Fibroblast of lung (primary cell): ENCODE results near the gene PROSER2. TPM values are rescaled to one million over a fixed set of nuclear protein-coding genes. Genes with fewer than 3 reads are reported as not detected.

Source experiments
- DNase-seq, 2 donors: peaks; one replicate each; pipeline versions ENCODE4 v3.0.0 to v3.0.0-alpha.2; 2010; ENCODE audit warnings: low read depth in 2 of 2
- H2AFZ ChIP-seq: 2 replicates; pipeline ENCODE4 v1.5.1; 2012; ENCODE audit warnings: low read length, control low read depth, inconsistent platforms
- H3K27ac ChIP-seq: 2 replicates; pipeline ENCODE4 v1.5.1; 2011; ENCODE audit warnings: low read length, control low read depth; ENCODE audit not compliant: insufficient read depth
- H3K27me3 ChIP-seq: 2 replicates; pipeline ENCODE4 v1.5.1; 2011; ENCODE audit warnings: mild to moderate bottlenecking, low read length; ENCODE audit not compliant: control insufficient read depth, insufficient read depth
- H3K36me3 ChIP-seq: 2 replicates; pipeline ENCODE4 v1.5.1; 2011; ENCODE audit warnings: low read length; ENCODE audit not compliant: control insufficient read depth, insufficient read depth
- H3K4me1 ChIP-seq: 2 replicates; pipeline ENCODE4 v1.5.1; 2011; ENCODE audit warnings: low read length; ENCODE audit not compliant: control insufficient read depth, insufficient read depth; ENCODE audit errors: extremely low read depth
- H3K4me2 ChIP-seq: 2 replicates; pipeline ENCODE4 v1.5.1; 2011; ENCODE audit warnings: low read length, control low read depth; ENCODE audit not compliant: insufficient read depth; ENCODE audit errors: extremely low read depth
- H3K4me3 ChIP-seq, 4 experiments: fragments of 200-600 bp in 1 of 4; sonication (generic) in 1 of 4; replicated peaks in 1 of 4; 2 replicates each; pipeline ENCODE4 v1.5.1; 2011 to 2016; ENCODE audit warnings: low read length in 4 of 4, low read depth in 3 of 4, mild to moderate bottlenecking in 3 of 4, control low read depth in 2 of 4, inconsistent platforms in 1 of 4, mixed read lengths in 1 of 4; ENCODE audit not compliant: insufficient read depth in 1 of 4; ENCODE audit errors: control extremely low read depth in 1 of 4
- H3K79me2 ChIP-seq: 2 replicates; pipeline ENCODE4 v1.5.1; 2012; ENCODE audit warnings: mild to moderate bottlenecking, low read length, inconsistent platforms; ENCODE audit not compliant: control insufficient read depth, insufficient read depth
- H3K9ac ChIP-seq: 2 replicates; pipeline ENCODE4 v1.5.1; 2011; ENCODE audit warnings: mild to moderate bottlenecking, low read length, control low read depth; ENCODE audit not compliant: insufficient read depth
- H3K9me3 ChIP-seq: 2 replicates; pipeline ENCODE4 v1.5.1; 2012; ENCODE audit warnings: low read depth, low read length; ENCODE audit not compliant: control insufficient read depth, insufficient read depth
- H4K20me1 ChIP-seq: 2 replicates; pipeline ENCODE4 v1.5.1; 2011; ENCODE audit warnings: low read length; ENCODE audit not compliant: control insufficient read depth, insufficient read depth; ENCODE audit errors: extremely low read depth
- CTCF ChIP-seq, 2 donors: IDR thresholded peaks in 1 of 2; conservative IDR thresholded peaks in 1 of 2; 1 replicate in 1 of 2; 2 replicates in 1 of 2; pipeline ENCODE4 v1.5.1; 2011 to 2012; ENCODE audit warnings: low read length in 2 of 2, control low read depth in 1 of 2, inconsistent platforms in 1 of 2, low read depth in 1 of 2, mild to moderate bottlenecking in 1 of 2
- EZH2 ChIP-seq: IDR thresholded peaks from 2 replicates; pipeline ENCODE4 v1.5.1; 2012; ENCODE audit warnings: low read length, control low read depth, mild to moderate bottlenecking; ENCODE audit errors: missing control alignments
- polyA plus RNA-seq, 2 donors: library from polyadenylated mRNA; depleted of rRNA in 1 of 2; stranded (reverse) in 1 of 2; unstranded in 1 of 2; fragments of >200 nt; gene quantifications; 2 replicates each; pipeline ENCODE4 v1.2.1, GENCODE V29; 2011 to 2012; ENCODE audit warnings: missing spikeins in 1 of 2
- total RNA-seq: library from RNA; depleted of rRNA; stranded (reverse); fragments of >200 nt; gene quantifications from 2 replicates; pipeline ENCODE4 v1.2.1, GENCODE V29; 2014

The PROSER2 gene
- total and polyA plus RNA-seq, 2 donors (not counting 1 experiment from before 2014, with no cell fraction given), result 1.2 to 2.6 TPM

GRCh38 chr10:11908536-11908935 is 85.4 kb downstream of the PROSER2 start:
- H3K4me1 ChIP-seq, result no peaks in the 10 kb centered on the region
- no peaks in the 10 kb centered on the region for H4K20me1 ChIP-seq
- no peaks in the 10 kb centered on the region for H3K36me3 ChIP-seq
- H3K4me2 ChIP-seq, result no peak overlapping the region
- H3K4me3 ChIP-seq, result no peak overlapping the region
- H2AFZ ChIP-seq, result no peak overlapping the region
- H3K27me3 ChIP-seq, result peaks cover 3% of the 10 kb centered on the region
- H3K27ac ChIP-seq, result no peak overlapping the region
- H3K9ac ChIP-seq, result no peak overlapping the region
- no peaks in the 10 kb centered on the region for H3K79me2 ChIP-seq
- no peak for TF ChIP-seq CTCF (conservative IDR thresholded peaks at IDR 0.05 in 1 of 2, IDR thresholded peaks at IDR 0.05 in 1 of 2; ENCODE audit: low read depth in 1 of 2, low read length in 2 of 2)
- TF ChIP-seq EZH2, result no peak
- DNase-seq, result no peak
- no peaks in the 10 kb centered on the region for H3K9me3 ChIP-seq

- no peak for TF ChIP-seq CTCF (conservative IDR thresholded peaks at IDR 0.05 in 1 of 2, IDR thresholded peaks at IDR 0.05 in 1 of 2; ENCODE audit: low read depth in 1 of 2, low read length in 2 of 2)
- Histone ChIP-seq H4K20me1 (no peaks in the 10 kb centered on the region), H2AFZ (no peak overlapping the region), H3K9ac (no peak overlapping the region), H3K36me3 (no peaks in the 10 kb centered on the region), H3K27me3 (peaks cover 3% of the 10 kb centered on the region), H3K4me3 (no peak overlapping the region), H3K4me1 (no peaks in the 10 kb centered on the region), H3K79me2 (no peaks in the 10 kb centered on the region), H3K4me2 (no peak overlapping the region), H3K9me3 (no peaks in the 10 kb centered on the region), H3K27ac (no peak overlapping the region)
- DNase-seq, result no peak
Measured at GRCh38 chr10:11908991-11909390, 85.8 kb downstream of the PROSER2 start.

- no peak overlapping the region for H3K4me3 ChIP-seq
- peaks cover 3% of the 10 kb centered on the region for H3K27me3 ChIP-seq
- no peak overlapping the region for H3K27ac ChIP-seq
- H3K4me1 ChIP-seq, result no peaks in the 10 kb centered on the region
- no peaks in the 10 kb centered on the region for H3K9me3 ChIP-seq
- H3K79me2 ChIP-seq, result no peaks in the 10 kb centered on the region
- no peak for DNase-seq
- no peak overlapping the region for H2AFZ ChIP-seq
- no peak overlapping the region for H3K9ac ChIP-seq
- no peak overlapping the region for H3K4me2 ChIP-seq
- H4K20me1 ChIP-seq, result no peaks in the 10 kb centered on the region
- TF ChIP-seq CTCF (conservative IDR thresholded peaks at IDR 0.05 in 1 of 2, IDR thresholded peaks at IDR 0.05 in 1 of 2; ENCODE audit: low read depth in 1 of 2, low read length in 2 of 2), result no peak
- no peak for TF ChIP-seq EZH2
- H3K36me3 ChIP-seq, result no peaks in the 10 kb centered on the region
Measured at GRCh38 chr10:11909618-11910017, 86.5 kb downstream of the PROSER2 start.
